Activated B cell treated with CpG ODN at 0.5 μM for 24 hours (primary cell): ENCODE data around the gene EFCAB11. TPM values are rescaled to one million over a fixed set of nuclear protein-coding genes. Genes with fewer than 3 reads are reported as not detected.

Experiments used
- ATAC-seq: fragments of 200-7000 bp; cut with Tn5 transposase; one replicate; pipeline ENCODE4 v1.10.0; 2021; ENCODE audit warnings: low read depth, mild to moderate bottlenecking, moderate library complexity
- CTCF ChIA-PET: fragments of 350-600 bp; sonication (Branson Sonifier 250); formaldehyde crosslinking; loops from one replicate; lab custom pipeline; 2021; ENCODE audit warnings: antibody characterized with exemption; lab: Charles Lee
- POLR2A ChIA-PET: fragments of 350-600 bp; sonication (Branson Sonifier 250); formaldehyde crosslinking; loops from one replicate; lab custom pipeline; 2021; ENCODE audit warnings: antibody characterized with exemption; lab: Charles Lee
- DNase-seq: peaks from one replicate; pipeline ENCODE4 v3.0.0; 2022
- H3K27ac Mint-ChIP-seq: one replicate; pipeline ENCODE4 v1.8.0; 2020; ENCODE audit warnings: mixed read lengths
- H3K27me3 Mint-ChIP-seq: one replicate; pipeline ENCODE4 v1.8.0; 2021; ENCODE audit warnings: mixed read lengths
- H3K36me3 Mint-ChIP-seq: one replicate; pipeline ENCODE4 v1.8.0; 2021; ENCODE audit warnings: low read depth, mixed read lengths
- H3K4me1 Mint-ChIP-seq: one replicate; pipeline ENCODE4 v1.8.0; 2021; ENCODE audit warnings: mixed read lengths
- H3K4me3 Mint-ChIP-seq: one replicate; pipeline ENCODE4 v1.8.0; 2020; ENCODE audit warnings: mild to moderate bottlenecking, mixed read lengths
- H3K9me3 Mint-ChIP-seq: one replicate; pipeline ENCODE4 v1.8.0; 2020; ENCODE audit warnings: mixed read lengths
- intact Hi-C: fragments of 100-400 bp; cut with micrococcal nuclease; formaldehyde crosslinking; loops from one replicate; pipeline ENCODE4 v1.15.1; 2024
- total RNA-seq: library from RNA; stranded (reverse); gene quantifications from 2 replicates; pipeline ENCODE4 v1.2.3, GENCODE V29; 2022
- TF ChIP-seq, protein P1 (sequence below): fragments of 200-600 bp; IDR thresholded peaks from one replicate; pipeline ENCODE4 v1.8.0; 2022; ENCODE audit warnings: antibody characterized with exemption, mild to moderate bottlenecking

Gene EFCAB11, protein sequence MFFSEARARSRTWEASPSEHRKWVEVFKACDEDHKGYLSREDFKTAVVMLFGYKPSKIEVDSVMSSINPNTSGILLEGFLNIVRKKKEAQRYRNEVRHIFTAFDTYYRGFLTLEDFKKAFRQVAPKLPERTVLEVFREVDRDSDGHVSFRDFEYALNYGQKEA
- total RNA-seq = 7.5 and 10.0 TPM in 2 replicates

DNA sequence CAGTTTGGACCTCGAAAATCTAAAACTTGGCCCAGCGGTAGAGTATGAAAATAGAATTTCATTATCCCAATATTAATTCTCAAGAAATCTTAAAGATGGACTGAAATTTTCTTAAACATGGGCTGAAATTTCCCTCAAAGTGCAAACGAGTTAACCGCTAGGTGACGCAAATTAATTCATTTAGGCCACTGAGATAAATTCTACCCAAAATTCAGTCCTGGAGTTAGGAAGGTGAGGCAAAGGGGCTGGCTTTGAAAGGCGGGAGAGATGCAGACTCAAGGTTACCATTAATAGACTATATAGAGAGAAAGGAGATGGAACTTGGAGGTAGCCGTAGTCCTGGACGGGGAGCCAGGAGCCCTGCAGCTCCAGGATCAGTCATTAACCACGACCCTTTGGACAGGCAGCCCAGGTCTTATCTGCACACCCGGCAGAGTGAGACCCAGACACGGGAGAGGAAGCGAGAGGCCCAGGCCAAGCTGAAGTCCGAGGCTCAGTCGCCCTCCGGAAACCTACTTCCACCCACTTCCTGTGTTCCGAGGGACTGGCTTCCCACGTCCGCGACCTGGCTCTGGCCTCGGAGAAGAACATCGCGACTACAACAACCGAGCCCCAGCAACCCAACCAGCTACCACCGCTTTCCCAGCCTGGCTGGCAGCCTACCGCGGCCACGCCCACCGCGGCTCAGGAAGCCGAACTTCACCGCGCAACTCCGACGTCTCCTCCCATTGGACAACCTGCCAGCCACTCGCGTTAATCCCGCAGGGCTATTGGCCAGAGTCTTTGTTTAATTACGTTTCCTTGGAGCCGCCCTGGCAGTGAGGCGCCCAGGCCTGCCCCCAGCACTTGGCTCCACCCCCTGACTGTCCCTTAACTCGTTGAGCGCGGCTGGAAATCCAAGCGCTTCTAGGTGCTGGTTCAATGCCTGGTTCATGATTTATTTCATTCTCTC lies at the start of gene EFCAB11:
Gene EFCAB11, minus strand, starts transcription at position 661 of the 952 bp plus-strand sequence. Its CDS starts 70 bp downstream, at position 591.
- no peaks in the 10 kb centered on the region for H3K9me3 Mint-ChIP-seq
- no peaks in the 10 kb centered on the region for H3K27me3 Mint-ChIP-seq
- POLR2A ChIA-PET = interaction anchor here (3.3 kb wide), 1 partner anchor 429 kb away, joined by 26 read pairs; no protein-coding TSS in a partner anchor
- CTCF ChIA-PET = interaction anchor here (8.2 kb wide), 1 partner anchor 18 kb away, joined by 48 read pairs; no protein-coding TSS in a partner anchor
- ATAC-seq (peak; percentile 83), DNase-seq (peak; percentile 85)
- H3K4me3 Mint-ChIP-seq = peak within 1 kb of the TSS; percentile 99
- TF ChIP-seq, protein P1, sequence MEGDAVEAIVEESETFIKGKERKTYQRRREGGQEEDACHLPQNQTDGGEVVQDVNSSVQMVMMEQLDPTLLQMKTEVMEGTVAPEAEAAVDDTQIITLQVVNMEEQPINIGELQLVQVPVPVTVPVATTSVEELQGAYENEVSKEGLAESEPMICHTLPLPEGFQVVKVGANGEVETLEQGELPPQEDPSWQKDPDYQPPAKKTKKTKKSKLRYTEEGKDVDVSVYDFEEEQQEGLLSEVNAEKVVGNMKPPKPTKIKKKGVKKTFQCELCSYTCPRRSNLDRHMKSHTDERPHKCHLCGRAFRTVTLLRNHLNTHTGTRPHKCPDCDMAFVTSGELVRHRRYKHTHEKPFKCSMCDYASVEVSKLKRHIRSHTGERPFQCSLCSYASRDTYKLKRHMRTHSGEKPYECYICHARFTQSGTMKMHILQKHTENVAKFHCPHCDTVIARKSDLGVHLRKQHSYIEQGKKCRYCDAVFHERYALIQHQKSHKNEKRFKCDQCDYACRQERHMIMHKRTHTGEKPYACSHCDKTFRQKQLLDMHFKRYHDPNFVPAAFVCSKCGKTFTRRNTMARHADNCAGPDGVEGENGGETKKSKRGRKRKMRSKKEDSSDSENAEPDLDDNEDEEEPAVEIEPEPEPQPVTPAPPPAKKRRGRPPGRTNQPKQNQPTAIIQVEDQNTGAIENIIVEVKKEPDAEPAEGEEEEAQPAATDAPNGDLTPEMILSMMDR = no peak
- H3K27ac Mint-ChIP-seq = peak within 1 kb of the TSS; percentile 95
- peaks cover 50% of the 10 kb centered on the region for H3K36me3 Mint-ChIP-seq
- intact Hi-C loops = loop anchor here (1.0 to 10.0 kb wide), 18 partner anchors 15 to 1962 kb away; partner anchors contain the start of genes EML5, FOXN3, GALC and GPR65
- peaks cover 32% of the 10 kb centered on the region for H3K4me1 Mint-ChIP-seq

DNA sequence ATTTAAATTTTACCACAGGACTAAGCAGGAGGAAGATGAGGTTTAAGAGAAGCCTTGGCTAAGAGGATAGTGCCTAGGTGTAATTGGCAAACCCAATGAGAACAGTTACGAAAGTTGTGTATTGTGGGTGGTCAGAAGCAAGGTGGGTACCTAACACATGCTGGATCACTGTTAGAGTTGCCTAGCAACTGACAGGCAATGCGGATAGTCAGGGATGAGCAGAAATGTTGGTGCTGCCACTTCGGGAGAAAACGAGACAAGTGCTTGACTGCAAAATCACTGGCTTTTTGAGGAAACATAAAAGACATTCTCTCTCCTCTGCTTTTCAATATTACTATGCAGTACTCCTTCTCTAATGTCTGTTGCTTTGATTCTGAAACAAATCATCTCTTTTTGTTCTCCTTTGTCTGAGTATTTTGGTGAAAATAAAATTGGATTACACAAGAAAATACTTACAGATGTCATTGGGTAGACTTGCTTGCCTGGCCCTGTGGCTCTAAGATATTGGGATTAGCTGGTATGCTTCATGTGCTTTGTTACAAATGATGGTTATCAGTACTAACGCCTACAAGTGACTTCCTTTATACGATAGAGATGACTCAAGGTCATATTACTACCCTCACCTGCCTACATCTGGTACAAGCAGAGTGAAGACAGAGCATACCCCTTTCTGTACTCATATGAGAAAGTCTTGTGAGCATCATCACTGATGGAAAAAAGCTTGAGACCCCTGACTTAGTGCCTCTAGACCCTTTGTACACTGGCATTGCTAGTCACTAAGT lies 49.2 kb upstream of the EFCAB11 start:
- no peaks in the 10 kb centered on the region for H3K9me3 Mint-ChIP-seq
- ChIA-PET POLR2A (no interaction called here), CTCF (no interaction called here)
- no peaks in the 10 kb centered on the region for H3K4me1 Mint-ChIP-seq
- DNase-seq = no peak
- TF ChIP-seq, protein P1 = no peak
- intact Hi-C loops = no loop called here
- no peak overlapping the region for H3K4me3 Mint-ChIP-seq
- no peak overlapping the region for H3K27ac Mint-ChIP-seq
- ATAC-seq = no peak
- no peaks in the 10 kb centered on the region for H3K27me3 Mint-ChIP-seq
- peaks cover 62% of the 10 kb centered on the region for H3K36me3 Mint-ChIP-seq

DNA sequence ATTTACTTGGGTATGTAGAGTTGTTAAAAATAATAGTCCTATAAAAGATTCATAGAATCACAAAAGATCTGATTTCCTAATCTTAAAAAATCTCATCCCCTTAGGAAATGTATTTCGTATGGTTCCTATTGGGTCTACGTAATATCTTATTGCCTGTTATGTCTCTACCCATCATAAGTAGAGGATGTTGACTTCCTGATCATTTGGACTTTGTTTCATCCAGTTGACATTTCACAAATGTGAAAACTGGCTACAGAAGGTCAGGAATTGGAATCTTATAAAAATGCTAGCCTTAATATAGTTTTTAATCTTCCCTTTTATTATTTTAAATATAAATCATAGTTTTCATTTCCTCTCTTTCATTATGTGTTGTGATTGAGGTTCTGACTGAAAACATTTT lies 46.4 kb upstream of the EFCAB11 start:
- Mint-ChIP-seq H3K4me1 (no peaks in the 10 kb centered on the region), H3K36me3 (peaks cover 69% of the 10 kb centered on the region), H3K9me3 (no peaks in the 10 kb centered on the region), H3K27me3 (no peaks in the 10 kb centered on the region), H3K4me3 (no peak overlapping the region), H3K27ac (no peak overlapping the region)
- CTCF ChIA-PET = no interaction called here
- TF ChIP-seq, protein P1 = no peak
- DNase-seq (no peak), ATAC-seq (no peak)
- intact Hi-C loops = no loop called here
- POLR2A ChIA-PET = no interaction called here

DNA sequence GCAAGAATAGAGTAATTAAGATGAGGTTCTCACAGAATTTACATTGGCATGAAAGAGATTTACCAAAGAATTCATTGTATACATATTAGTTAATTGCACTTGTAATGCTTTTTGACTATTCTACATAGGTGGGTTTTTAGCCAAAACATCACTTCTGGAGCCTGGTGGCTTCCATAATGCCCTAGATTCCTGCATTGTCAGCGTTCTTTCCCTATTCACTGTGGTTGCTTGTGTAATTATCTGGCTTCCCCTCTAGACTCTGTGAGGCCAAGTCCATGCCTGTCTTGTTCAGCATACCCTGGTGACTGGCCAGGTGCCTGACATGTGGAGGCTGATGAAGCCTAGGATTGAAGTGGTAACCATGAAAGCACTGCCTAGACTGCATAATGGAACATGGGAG lies 42.4 kb upstream of the EFCAB11 start:
- no peak for DNase-seq
- ChIA-PET CTCF (no interaction called here), POLR2A (no interaction called here)

More for the DNA sequence above, 42.4 kb upstream of the EFCAB11 start:
- Mint-ChIP-seq H3K4me3 (no peak overlapping the region), H3K36me3 (peaks cover 76% of the 10 kb centered on the region), H3K9me3 (no peaks in the 10 kb centered on the region), H3K27me3 (no peaks in the 10 kb centered on the region), H3K4me1 (no peaks in the 10 kb centered on the region), H3K27ac (no peak overlapping the region)
- intact Hi-C loops = no loop called here
- no peak for ATAC-seq
- TF ChIP-seq, protein P1 = no peak
